C4-2B (cell line): ENCODE measurements around the gene CHCHD6.

Source experiments
- H3K27ac ChIP-seq: fragments of 450-650 bp; 2 replicates; pipeline ENCODE4 v1.5.1; 2017
- CTCF ChIP-seq: fragments of 450-650 bp; conservative IDR thresholded peaks from 2 replicates; pipeline ENCODE4 v1.5.1; 2017; ENCODE audit warnings: mild to moderate bottlenecking
- ZFX ChIP-seq: fragments of 450-650 bp; IDR thresholded peaks from 2 replicates; pipeline ENCODE4 v1.6.1; 2017

CHCHD6 gene

GRCh38 chr3:126870608-126871210, 166.7 kb downstream of the CHCHD6 start:
- no peak for TF ChIP-seq CTCF
- TF ChIP-seq ZFX: no peak
- H3K27ac ChIP-seq: no peak overlapping the region

GRCh38 chr3:126872701-126873342, 168.8 kb downstream of the CHCHD6 start:
- TF ChIP-seq CTCF (no peak), ZFX (no peak)
- no peak overlapping the region for H3K27ac ChIP-seq

- TF ChIP-seq ZFX (no peak), CTCF (no peak)
- no peak overlapping the region for H3K27ac ChIP-seq
These were observed 169.4 kb downstream of the CHCHD6 start for GRCh38 chr3:126873416-126873815.

GRCh38 chr3:126878664-126879063, 174.6 kb downstream of the CHCHD6 start:
- TF ChIP-seq CTCF (no peak), ZFX (no peak)
- no peak overlapping the region for H3K27ac ChIP-seq

- TF ChIP-seq CTCF: no peak
- TF ChIP-seq ZFX: no peak
- H3K27ac ChIP-seq: no peak overlapping the region
These were observed 176.9 kb downstream of the CHCHD6 start for GRCh38 chr3:126880901-126881300.

GRCh38 chr3:126881861-126882260, 177.8 kb downstream of the CHCHD6 start:
- no peak overlapping the region for H3K27ac ChIP-seq
- TF ChIP-seq ZFX: no peak
- TF ChIP-seq CTCF: no peak

- no peak overlapping the region for H3K27ac ChIP-seq
- TF ChIP-seq CTCF: no peak
- no peak for TF ChIP-seq ZFX
These were observed 179.2 kb downstream of the CHCHD6 start for GRCh38 chr3:126883241-126883640.
